A673 (cell line): ENCODE results near the gene ACSF3.

ENCODE experiments used
- CTCF ChIP-seq: fragments of 300-800, 200-600 bp; sonication (generic); conservative IDR thresholded peaks from 2 replicates; pipeline ENCODE4 v1.5.1; 2017; ENCODE audit warnings: low read depth, mild to moderate bottlenecking, antibody characterized with exemption, low read length, moderate library complexity, mixed read lengths
- EZH2 ChIP-seq: fragments of 200-600 bp; sonication (generic); IDR thresholded peaks from 2 replicates; pipeline ENCODE4 v1.6.1; 2017; ENCODE audit warnings: borderline replicate concordance, low read depth, mild to moderate bottlenecking, mixed read lengths, antibody characterized with exemption, low read length; ENCODE audit not compliant: poor library complexity, severe bottlenecking

- TF ChIP-seq CTCF (no peak), EZH2 (no peak)
Observed at GRCh38 chr16:89115216-89115861, 21.7 kb downstream of the ACSF3 start.
